Measurements from ENCODE around the gene LRRN2. TPM values are rescaled to one million over a fixed set of nuclear protein-coding genes. Genes with fewer than 3 reads are reported as not detected.

Gene LRRN2
- total RNA-seq, 2 donors from 2014 or later, result 11.4 to 16.2 TPM

DNA sequence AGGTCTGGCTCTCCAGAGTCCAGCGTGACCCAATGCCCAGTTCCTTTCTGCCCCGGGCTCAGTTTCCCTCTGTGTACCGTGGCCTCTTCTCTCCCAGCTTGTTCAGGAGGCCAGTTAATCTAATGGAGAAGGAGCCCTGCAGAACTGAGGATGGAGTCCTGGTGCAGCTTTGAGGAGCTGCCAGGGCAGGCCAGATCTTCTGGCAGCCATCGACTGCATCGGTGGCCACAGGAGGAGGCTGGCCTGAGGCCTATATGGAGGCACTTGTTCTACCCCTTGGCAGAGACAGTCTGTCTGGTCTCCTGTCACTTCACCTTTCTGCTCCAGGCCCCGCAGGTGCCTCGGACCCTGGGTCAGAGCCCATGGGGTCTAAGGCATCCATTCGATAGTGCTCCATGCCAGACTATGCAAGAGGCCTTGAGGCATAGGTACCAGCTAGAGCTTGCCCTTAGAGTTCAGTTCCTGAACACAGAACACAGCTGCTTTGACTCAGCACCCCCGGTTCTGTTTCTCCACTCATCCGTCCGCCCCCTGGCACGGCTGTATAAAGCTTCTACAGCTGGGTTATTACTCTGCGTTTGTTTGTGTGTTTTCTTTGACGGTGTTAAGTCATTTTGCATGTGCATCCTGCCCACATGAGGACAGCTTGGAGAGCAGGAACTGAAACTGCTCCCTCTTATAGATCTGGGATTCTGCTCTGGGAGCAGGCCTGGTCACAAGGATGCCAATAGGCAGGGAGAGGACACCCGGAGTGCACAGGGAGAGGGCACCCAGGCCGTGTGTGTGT lies 18.5 kb upstream of the LRRN2 start:
- peaks cover 10% of the 10 kb centered on the region for H3K27me3 Mint-ChIP-seq (ENCODE audit: insufficient read depth)
- H3K36me3 ChIP-seq (ENCODE audit: control insufficient read depth, insufficient read depth, low read length), result no peaks in the 10 kb centered on the region
- no peak for DNase-seq
- H3K4me3 Mint-ChIP-seq, result no peak overlapping the region
- no peaks in the 10 kb centered on the region for H3K27me3 ChIP-seq (ENCODE audit: control insufficient read depth, insufficient read depth, low read length, poor library complexity, severe bottlenecking)
- H3K4me1 ChIP-seq (ENCODE audit: control insufficient read depth, insufficient read depth, low read length), result peaks cover 4% of the 10 kb centered on the region
- no peaks in the 10 kb centered on the region for H3K36me3 Mint-ChIP-seq (ENCODE audit: low read depth)
- H3K4me3 ChIP-seq (ENCODE audit: low read length), result no peak overlapping the region
- TF ChIP-seq CTCF (conservative IDR thresholded peaks at IDR 0.05), result no peak
- no peak overlapping the region for H3K27ac Mint-ChIP-seq
- no peaks in the 10 kb centered on the region for H3K9me3 ChIP-seq (ENCODE audit: control insufficient read depth, low read length)
- H3K4me1 Mint-ChIP-seq, result peaks cover 28% of the 10 kb centered on the region
- H3K27ac ChIP-seq (ENCODE audit: low read depth, low read length), result no peak overlapping the region
- no peaks in the 10 kb centered on the region for H3K9me3 Mint-ChIP-seq
- WGBS, 2 experiments (ENCODE audit: insufficient coverage in 1 of 2, insufficient read length in 1 of 2), result 88 to 91% methylated on average over 14 to 16 of the region's 16 CpGs
- H3K9ac ChIP-seq (ENCODE audit: extremely low read depth, low read length, poor library complexity, severe bottlenecking), result no peak overlapping the region

DNA sequence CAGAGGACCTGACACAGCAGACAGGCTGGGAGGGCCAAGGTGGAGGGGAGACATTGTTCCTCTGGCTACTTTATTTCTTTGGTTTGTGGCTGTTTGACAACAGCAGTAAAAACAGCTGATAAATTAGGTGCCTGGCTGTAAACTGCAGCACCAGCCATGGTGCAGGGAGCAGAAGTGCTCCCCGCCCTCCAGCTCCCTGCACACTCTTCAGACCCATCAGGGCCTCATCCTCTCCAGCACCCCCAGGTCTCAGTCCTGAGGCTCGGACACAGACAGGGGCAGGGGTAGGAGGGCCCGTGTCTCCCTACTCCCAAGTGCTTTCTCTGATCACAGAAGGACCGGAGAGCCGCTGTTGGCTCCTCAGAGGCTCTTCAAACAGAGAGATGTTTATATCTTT lies 17.7 kb upstream of the LRRN2 start:
- H3K27me3 Mint-ChIP-seq (ENCODE audit: insufficient read depth), result peaks cover 10% of the 10 kb centered on the region
- H3K9ac ChIP-seq (ENCODE audit: extremely low read depth, low read length, poor library complexity, severe bottlenecking), result no peak overlapping the region
- TF ChIP-seq CTCF (conservative IDR thresholded peaks at IDR 0.05), result no peak
- no peaks in the 10 kb centered on the region for H3K36me3 ChIP-seq (ENCODE audit: control insufficient read depth, insufficient read depth, low read length)
- no peak overlapping the region for H3K4me3 Mint-ChIP-seq
- no peaks in the 10 kb centered on the region for H3K9me3 ChIP-seq (ENCODE audit: control insufficient read depth, low read length)
- H3K9me3 Mint-ChIP-seq, result no peaks in the 10 kb centered on the region
- H3K4me3 ChIP-seq (ENCODE audit: low read length), result no peak overlapping the region
- no peaks in the 10 kb centered on the region for H3K27me3 ChIP-seq (ENCODE audit: control insufficient read depth, insufficient read depth, low read length, poor library complexity, severe bottlenecking)
- WGBS, 2 experiments (ENCODE audit: insufficient coverage in 1 of 2, insufficient read length in 1 of 2), result 33 to 55% methylated on average over 3 to 5 of the region's 5 CpGs
- H3K27ac ChIP-seq (ENCODE audit: low read depth, low read length), result no peak overlapping the region
- no peak for DNase-seq
- peaks cover 27% of the 10 kb centered on the region for H3K4me1 Mint-ChIP-seq
- H3K27ac Mint-ChIP-seq, result no peak overlapping the region
- H3K36me3 Mint-ChIP-seq (ENCODE audit: low read depth), result no peaks in the 10 kb centered on the region
- H3K4me1 ChIP-seq (ENCODE audit: control insufficient read depth, insufficient read depth, low read length), result peaks cover 4% of the 10 kb centered on the region

DNA sequence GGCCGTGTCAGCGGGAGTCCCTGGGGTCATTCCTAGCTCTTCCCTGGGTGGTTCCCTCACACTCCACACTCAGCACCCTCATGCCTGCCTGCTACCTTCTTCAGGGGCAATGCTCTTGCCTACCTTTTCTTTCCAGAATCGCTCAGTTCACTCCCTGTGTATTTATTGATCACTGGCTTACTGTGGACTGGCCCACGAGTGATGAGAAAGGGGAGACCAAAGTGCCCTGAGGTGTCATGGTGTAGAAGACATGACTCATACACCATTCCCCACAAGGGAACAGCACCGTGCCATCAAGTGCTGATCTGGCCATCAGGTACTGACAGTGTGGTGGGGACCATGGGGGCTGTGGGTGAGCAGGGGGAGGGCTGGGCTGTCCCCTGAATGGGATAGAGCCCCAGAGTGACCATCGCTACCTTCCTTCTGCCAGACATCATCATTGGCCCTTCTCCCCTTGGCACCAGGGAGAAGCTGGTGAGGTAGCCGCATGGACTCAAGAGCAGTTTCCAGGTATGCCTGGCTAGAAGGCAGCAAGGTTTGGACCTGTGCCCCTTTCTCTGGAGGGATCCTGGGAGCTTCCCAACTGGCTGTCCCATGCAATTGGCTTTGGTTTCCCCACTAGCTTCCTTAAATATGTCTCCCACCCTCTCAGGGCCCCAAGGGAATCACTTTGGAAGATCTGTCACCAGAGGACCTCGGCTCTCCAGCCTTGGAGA lies 17.2 kb upstream of the LRRN2 start:
- Mint-ChIP-seq H3K9me3 (no peaks in the 10 kb centered on the region), H3K27me3 (ENCODE audit: insufficient read depth) (peaks cover 10% of the 10 kb centered on the region)

More for the DNA sequence above, 17.2 kb upstream of the LRRN2 start:
- no peaks in the 10 kb centered on the region for H3K36me3 Mint-ChIP-seq (ENCODE audit: low read depth)
- Histone ChIP-seq H3K27me3 (ENCODE audit: control insufficient read depth, insufficient read depth, low read length, poor library complexity, severe bottlenecking) (no peaks in the 10 kb centered on the region), H3K9ac (ENCODE audit: extremely low read depth, low read length, poor library complexity, severe bottlenecking) (no peak overlapping the region), H3K36me3 (ENCODE audit: control insufficient read depth, insufficient read depth, low read length) (no peaks in the 10 kb centered on the region), H3K4me1 (ENCODE audit: control insufficient read depth, insufficient read depth, low read length) (peaks cover 4% of the 10 kb centered on the region), H3K4me3 (ENCODE audit: low read length) (no peak overlapping the region), H3K9me3 (ENCODE audit: control insufficient read depth, low read length) (no peaks in the 10 kb centered on the region), H3K27ac (ENCODE audit: low read depth, low read length) (no peak overlapping the region)
- no peak for DNase-seq
- no peak for TF ChIP-seq CTCF (conservative IDR thresholded peaks at IDR 0.05)
- no peak overlapping the region for H3K27ac Mint-ChIP-seq
- no peak overlapping the region for H3K4me3 Mint-ChIP-seq
- WGBS, 2 experiments (ENCODE audit: insufficient coverage in 1 of 2, insufficient read length in 1 of 2), result 74 to 78% methylated on average over 5 to 8 of the region's 8 CpGs
- H3K4me1 Mint-ChIP-seq, result peaks cover 31% of the 10 kb centered on the region
